HepG2 (cell line): ENCODE results near the gene LRRC43. TPM values are rescaled to one million over a fixed set of nuclear protein-coding genes. Genes with fewer than 3 reads are reported as not detected.

ENCODE experiments used
- CAMTA2 ChIP-seq: sonication (generic); formaldehyde crosslinking; IDR thresholded peaks from 2 replicates; pipeline ENCODE4 v1.4.0; 2020; ENCODE audit warnings: mild to moderate bottlenecking, missing genetic modification reagents, borderline replicate concordance
- CREB1 ChIP-seq, 2 experiments: fragments of 450-650 bp in 1 of 2; IDR thresholded peaks; 2 replicates each; pipeline ENCODE4 v1.6.1; 2016 to 2017; ENCODE audit warnings: control low read depth in 1 of 2, mild to moderate bottlenecking in 1 of 2, missing compliant biosample characterization in 1 of 2, missing genetic modification characterization in 1 of 2
- HHEX ChIP-seq: IDR thresholded peaks from 2 replicates; pipeline ENCODE4 v1.6.1; 2016; ENCODE audit warnings: control low read depth
- HIVEP1 ChIP-seq: sonication (generic); formaldehyde crosslinking; IDR thresholded peaks from 2 replicates; pipeline ENCODE4 v1.4.0; 2020; ENCODE audit warnings: mild to moderate bottlenecking, missing genetic modification reagents
- MED8 ChIP-seq: sonication (generic); formaldehyde crosslinking; IDR thresholded peaks from 2 replicates; pipeline ENCODE4 v1.8.1; 2023; ENCODE audit warnings: mild to moderate bottlenecking, missing genetic modification reagents; ENCODE audit not compliant: insufficient replicate concordance
- MEIS1 ChIP-seq: sonication (generic); formaldehyde crosslinking; IDR thresholded peaks from 2 replicates; pipeline ENCODE4 v1.9.0; 2021; ENCODE audit warnings: mild to moderate bottlenecking, missing genetic modification reagents, moderate library complexity, borderline replicate concordance
- REL ChIP-seq: sonication (generic); formaldehyde crosslinking; conservative IDR thresholded peaks from 2 replicates; pipeline ENCODE4 v1.8.0; 2022; ENCODE audit warnings: mild to moderate bottlenecking, missing genetic modification reagents, moderate library complexity
- SAP130 ChIP-seq: IDR thresholded peaks from 2 replicates; pipeline ENCODE4 v1.6.1; 2016; ENCODE audit warnings: low read depth
- ZFY ChIP-seq: sonication (generic); formaldehyde crosslinking; IDR thresholded peaks from 2 replicates; pipeline ENCODE4 v1.4.0; 2020; ENCODE audit warnings: missing genetic modification reagents
- ZNF180 ChIP-seq: sonication (generic); formaldehyde crosslinking; IDR thresholded peaks from 2 replicates; pipeline ENCODE4 v1.4.0; 2020; ENCODE audit warnings: low read depth, missing genetic modification reagents, borderline replicate concordance
- ZNF232 ChIP-seq: sonication (generic); formaldehyde crosslinking; IDR thresholded peaks from 2 replicates; pipeline ENCODE4 v1.4.0; 2020; ENCODE audit warnings: missing genetic modification reagents, borderline replicate concordance
- polyA plus RNA-seq, 8 experiments: library from polyadenylated mRNA; depleted of rRNA in 3 of 8; stranded (reverse) in 7 of 8; unstranded in 1 of 8; fragments of >200 nt; fragmentation: Illumina TruSeq in 4 of 8; extraction: Trizol in 4 of 8; gene quantifications; 2 replicates each; pipeline versions ENCODE4 v1.2.1 to v1.2.3, GENCODE V29; 2011 to 2016; ENCODE audit warnings: low read depth in 4 of 8, missing spikeins in 1 of 8, mixed read lengths in 1 of 8; ENCODE audit not compliant: insufficient read depth in 1 of 8
- total RNA-seq, 5 experiments: library from RNA; depleted of rRNA; stranded (reverse); fragments of >200 nt; fragmentation: Illumina TruSeq; extraction: Trizol; gene quantifications; 2 replicates each; pipeline ENCODE4 v1.2.3, GENCODE V29; 2016; ENCODE audit warnings: low read depth in 1 of 5
- TF ChIP-seq, protein P1 (sequence below): sonication (generic); formaldehyde crosslinking; conservative IDR thresholded peaks from 2 replicates; pipeline ENCODE4 v1.4.0; 2020; ENCODE audit warnings: missing genetic modification reagents
- TF ChIP-seq, protein P2 (sequence below): sonication (generic); formaldehyde crosslinking; IDR thresholded peaks from 2 replicates; pipeline ENCODE4 v1.5.0; 2020; ENCODE audit warnings: missing genetic modification reagents
- TF ChIP-seq, protein P3 (sequence below): sonication (generic); formaldehyde crosslinking; IDR thresholded peaks from 2 replicates; pipeline ENCODE4 v1.4.0; 2020; ENCODE audit warnings: mild to moderate bottlenecking, missing genetic modification reagents, borderline replicate concordance
- TF ChIP-seq, protein P4 (sequence below): IDR thresholded peaks from 2 replicates; pipeline ENCODE4 v1.6.1; 2016; ENCODE audit warnings: missing genetic modification reagents, missing compliant biosample characterization
- TF ChIP-seq, protein P5 (sequence below): sonication (generic); formaldehyde crosslinking; conservative IDR thresholded peaks from 2 replicates; pipeline ENCODE4 v1.4.0; 2020; ENCODE audit warnings: missing genetic modification reagents

The LRRC43 gene
- total and polyA plus RNA-seq, 2 of the 13 experiments (the other 11 are each of a cell fraction or from before 2014, with no cell fraction given): not detected

DNA sequence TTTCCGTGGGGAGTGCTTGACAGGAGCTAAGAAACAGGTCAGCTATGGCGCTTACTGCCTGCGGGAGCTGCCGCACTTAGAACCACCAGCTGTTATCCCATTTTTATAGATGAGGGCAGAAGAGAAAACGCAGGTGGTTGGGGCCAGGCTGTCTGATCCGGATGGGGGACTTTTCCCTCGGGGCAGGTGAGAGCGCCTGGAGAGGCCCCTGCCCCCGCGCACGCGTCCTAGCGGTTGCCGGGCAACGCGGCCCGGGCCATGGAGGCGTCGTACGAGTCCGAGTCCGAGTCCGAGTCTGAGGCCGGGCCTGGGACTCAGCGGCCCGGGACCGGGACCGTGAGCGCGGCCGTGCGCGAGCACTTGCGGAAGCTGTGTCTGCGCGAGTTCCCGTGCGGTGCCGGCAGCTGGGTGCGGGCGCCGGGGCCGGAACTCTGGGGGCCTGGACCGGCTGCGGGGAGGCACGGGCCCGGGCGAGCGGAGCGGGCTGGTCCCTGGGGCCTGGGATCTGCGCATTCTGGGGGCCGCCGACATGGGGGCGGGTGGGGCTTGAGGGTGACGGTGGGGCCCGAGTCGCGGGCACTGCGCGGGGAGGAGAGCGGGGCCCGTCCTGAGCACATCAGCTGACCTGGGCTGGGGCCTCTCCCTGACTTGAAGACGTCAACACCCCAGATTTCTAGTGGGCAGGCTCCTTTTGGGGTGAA lies at the start of gene LRRC43 (continued):
- TF ChIP-seq MEIS1 (CRISPR knock-in tag) (no peak), HHEX (CRISPR knock-in tag) (no peak), SAP130 (CRISPR knock-in tag) (peak; percentile 40; the same call in 1 of the 2 replicates), CAMTA2 (CRISPR knock-in tag) (no peak), MED8 (CRISPR knock-in tag) (no peak), CREB1 (IDR thresholded peaks at IDR 0.05) (no peak), CREB1 (CRISPR knock-in tag; IDR thresholded peaks at IDR 0.05) (no peak), ZNF180 (no peak), HIVEP1 (no peak), ZFY (CRISPR knock-in tag) (peak; percentile 26; the same call in 1 of the 2 replicates), ZNF232 (CRISPR knock-in tag) (no peak), REL (CRISPR knock-in tag) (no peak)
- TF ChIP-seq, protein P1, sequence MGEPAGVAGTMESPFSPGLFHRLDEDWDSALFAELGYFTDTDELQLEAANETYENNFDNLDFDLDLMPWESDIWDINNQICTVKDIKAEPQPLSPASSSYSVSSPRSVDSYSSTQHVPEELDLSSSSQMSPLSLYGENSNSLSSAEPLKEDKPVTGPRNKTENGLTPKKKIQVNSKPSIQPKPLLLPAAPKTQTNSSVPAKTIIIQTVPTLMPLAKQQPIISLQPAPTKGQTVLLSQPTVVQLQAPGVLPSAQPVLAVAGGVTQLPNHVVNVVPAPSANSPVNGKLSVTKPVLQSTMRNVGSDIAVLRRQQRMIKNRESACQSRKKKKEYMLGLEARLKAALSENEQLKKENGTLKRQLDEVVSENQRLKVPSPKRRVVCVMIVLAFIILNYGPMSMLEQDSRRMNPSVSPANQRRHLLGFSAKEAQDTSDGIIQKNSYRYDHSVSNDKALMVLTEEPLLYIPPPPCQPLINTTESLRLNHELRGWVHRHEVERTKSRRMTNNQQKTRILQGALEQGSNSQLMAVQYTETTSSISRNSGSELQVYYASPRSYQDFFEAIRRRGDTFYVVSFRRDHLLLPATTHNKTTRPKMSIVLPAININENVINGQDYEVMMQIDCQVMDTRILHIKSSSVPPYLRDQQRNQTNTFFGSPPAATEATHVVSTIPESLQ (CRISPR knock-in tag): no peak
- TF ChIP-seq, protein P2, sequence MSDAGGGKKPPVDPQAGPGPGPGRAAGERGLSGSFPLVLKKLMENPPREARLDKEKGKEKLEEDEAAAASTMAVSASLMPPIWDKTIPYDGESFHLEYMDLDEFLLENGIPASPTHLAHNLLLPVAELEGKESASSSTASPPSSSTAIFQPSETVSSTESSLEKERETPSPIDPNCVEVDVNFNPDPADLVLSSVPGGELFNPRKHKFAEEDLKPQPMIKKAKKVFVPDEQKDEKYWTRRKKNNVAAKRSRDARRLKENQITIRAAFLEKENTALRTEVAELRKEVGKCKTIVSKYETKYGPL (CRISPR knock-in tag): no peak
- TF ChIP-seq, protein P3, sequence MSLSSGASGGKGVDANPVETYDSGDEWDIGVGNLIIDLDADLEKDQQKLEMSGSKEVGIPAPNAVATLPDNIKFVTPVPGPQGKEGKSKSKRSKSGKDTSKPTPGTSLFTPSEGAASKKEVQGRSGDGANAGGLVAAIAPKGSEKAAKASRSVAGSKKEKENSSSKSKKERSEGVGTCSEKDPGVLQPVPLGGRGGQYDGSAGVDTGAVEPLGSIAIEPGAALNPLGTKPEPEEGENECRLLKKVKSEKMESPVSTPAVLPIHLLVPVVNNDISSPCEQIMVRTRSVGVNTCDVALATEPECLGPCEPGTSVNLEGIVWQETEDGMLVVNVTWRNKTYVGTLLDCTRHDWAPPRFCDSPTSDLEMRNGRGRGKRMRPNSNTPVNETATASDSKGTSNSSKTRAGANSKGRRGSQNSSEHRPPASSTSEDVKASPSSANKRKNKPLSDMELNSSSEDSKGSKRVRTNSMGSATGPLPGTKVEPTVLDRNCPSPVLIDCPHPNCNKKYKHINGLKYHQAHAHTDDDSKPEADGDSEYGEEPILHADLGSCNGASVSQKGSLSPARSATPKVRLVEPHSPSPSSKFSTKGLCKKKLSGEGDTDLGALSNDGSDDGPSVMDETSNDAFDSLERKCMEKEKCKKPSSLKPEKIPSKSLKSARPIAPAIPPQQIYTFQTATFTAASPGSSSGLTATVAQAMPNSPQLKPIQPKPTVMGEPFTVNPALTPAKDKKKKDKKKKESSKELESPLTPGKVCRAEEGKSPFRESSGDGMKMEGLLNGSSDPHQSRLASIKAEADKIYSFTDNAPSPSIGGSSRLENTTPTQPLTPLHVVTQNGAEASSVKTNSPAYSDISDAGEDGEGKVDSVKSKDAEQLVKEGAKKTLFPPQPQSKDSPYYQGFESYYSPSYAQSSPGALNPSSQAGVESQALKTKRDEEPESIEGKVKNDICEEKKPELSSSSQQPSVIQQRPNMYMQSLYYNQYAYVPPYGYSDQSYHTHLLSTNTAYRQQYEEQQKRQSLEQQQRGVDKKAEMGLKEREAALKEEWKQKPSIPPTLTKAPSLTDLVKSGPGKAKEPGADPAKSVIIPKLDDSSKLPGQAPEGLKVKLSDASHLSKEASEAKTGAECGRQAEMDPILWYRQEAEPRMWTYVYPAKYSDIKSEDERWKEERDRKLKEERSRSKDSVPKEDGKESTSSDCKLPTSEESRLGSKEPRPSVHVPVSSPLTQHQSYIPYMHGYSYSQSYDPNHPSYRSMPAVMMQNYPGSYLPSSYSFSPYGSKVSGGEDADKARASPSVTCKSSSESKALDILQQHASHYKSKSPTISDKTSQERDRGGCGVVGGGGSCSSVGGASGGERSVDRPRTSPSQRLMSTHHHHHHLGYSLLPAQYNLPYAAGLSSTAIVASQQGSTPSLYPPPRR (CRISPR knock-in tag): no peak
- TF ChIP-seq, protein P4, sequence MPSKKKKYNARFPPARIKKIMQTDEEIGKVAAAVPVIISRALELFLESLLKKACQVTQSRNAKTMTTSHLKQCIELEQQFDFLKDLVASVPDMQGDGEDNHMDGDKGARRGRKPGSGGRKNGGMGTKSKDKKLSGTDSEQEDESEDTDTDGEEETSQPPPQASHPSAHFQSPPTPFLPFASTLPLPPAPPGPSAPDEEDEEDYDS: no peak
- TF ChIP-seq, protein P5, sequence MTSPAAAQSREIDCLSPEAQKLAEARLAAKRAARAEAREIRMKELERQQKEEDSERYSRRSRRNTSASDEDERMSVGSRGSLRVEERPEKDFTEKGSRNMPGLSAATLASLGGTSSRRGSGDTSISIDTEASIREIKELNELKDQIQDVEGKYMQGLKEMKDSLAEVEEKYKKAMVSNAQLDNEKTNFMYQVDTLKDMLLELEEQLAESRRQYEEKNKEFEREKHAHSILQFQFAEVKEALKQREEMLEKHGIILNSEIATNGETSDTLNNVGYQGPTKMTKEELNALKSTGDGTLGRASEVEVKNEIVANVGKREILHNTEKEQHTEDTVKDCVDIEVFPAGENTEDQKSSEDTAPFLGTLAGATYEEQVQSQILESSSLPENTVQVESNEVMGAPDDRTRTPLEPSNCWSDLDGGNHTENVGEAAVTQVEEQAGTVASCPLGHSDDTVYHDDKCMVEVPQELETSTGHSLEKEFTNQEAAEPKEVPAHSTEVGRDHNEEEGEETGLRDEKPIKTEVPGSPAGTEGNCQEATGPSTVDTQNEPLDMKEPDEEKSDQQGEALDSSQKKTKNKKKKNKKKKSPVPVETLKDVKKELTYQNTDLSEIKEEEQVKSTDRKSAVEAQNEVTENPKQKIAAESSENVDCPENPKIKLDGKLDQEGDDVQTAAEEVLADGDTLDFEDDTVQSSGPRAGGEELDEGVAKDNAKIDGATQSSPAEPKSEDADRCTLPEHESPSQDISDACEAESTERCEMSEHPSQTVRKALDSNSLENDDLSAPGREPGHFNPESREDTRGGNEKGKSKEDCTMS (CRISPR knock-in tag): no peak
